Calu3 (cell line): ENCODE measurements around the gene ESR1. TPM values are rescaled to one million over a fixed set of nuclear protein-coding genes. Genes with fewer than 3 reads are reported as not detected.

Experiments
- BruUV-seq: library from RNA; stranded (reverse); fragments of 400-500 nt; replicated peaks from 2 replicates; lab custom pipeline; 2021; lab: Mats Ljungman, UMichigan
- CTCF ChIA-PET: fragments of 300-600 bp; sonication (Branson Sonifier 250); formaldehyde crosslinking; loops from one replicate; lab custom pipeline; 2022; ENCODE audit warnings: antibody characterized with exemption; lab: Charles Lee
- DNase-seq: peaks from one replicate; pipeline ENCODE4 v3.0.0; 2022
- H3K27ac Mint-ChIP-seq: one replicate; pipeline ENCODE4 v1.8.0; 2022; ENCODE audit warnings: mixed read lengths; ENCODE audit not compliant: unreplicated experiment
- H3K27me3 Mint-ChIP-seq: one replicate; pipeline ENCODE4 v1.8.0; 2022; ENCODE audit warnings: mixed read lengths; ENCODE audit not compliant: unreplicated experiment
- H3K36me3 Mint-ChIP-seq: one replicate; pipeline ENCODE4 v1.8.0; 2022; ENCODE audit warnings: mild to moderate bottlenecking, moderate library complexity, mixed read lengths; ENCODE audit not compliant: insufficient read depth, unreplicated experiment
- H3K4me1 Mint-ChIP-seq: one replicate; pipeline ENCODE4 v1.8.0; 2022; ENCODE audit warnings: mild to moderate bottlenecking, low read depth, mixed read lengths; ENCODE audit not compliant: unreplicated experiment
- H3K4me3 Mint-ChIP-seq: one replicate; pipeline ENCODE4 v1.8.0; 2022; ENCODE audit warnings: mild to moderate bottlenecking, low read depth, moderate library complexity, mixed read lengths; ENCODE audit not compliant: unreplicated experiment
- H3K9me3 Mint-ChIP-seq: one replicate; pipeline ENCODE4 v1.8.0; 2022; ENCODE audit warnings: low read depth, mixed read lengths; ENCODE audit not compliant: unreplicated experiment
- intact Hi-C: fragments of 100-400 bp; cut with micrococcal nuclease; formaldehyde crosslinking; loops from one replicate; pipeline ENCODE4 v1.10.0; 2022; ENCODE audit not compliant: unreplicated experiment
- total RNA-seq: library from RNA; stranded (reverse); gene quantifications from 2 replicates; pipeline ENCODE4 v1.2.3, GENCODE V29; 2022
- TF ChIP-seq, protein P1 (sequence below): fragments of 200-600 bp; IDR thresholded peaks from one replicate; pipeline ENCODE4 v1.8.0; 2022; ENCODE audit warnings: antibody characterized with exemption; ENCODE audit not compliant: unreplicated experiment

The ESR1 gene
- total RNA-seq, 1 experiment from 2014 or later: 0.50 TPM

DNA sequence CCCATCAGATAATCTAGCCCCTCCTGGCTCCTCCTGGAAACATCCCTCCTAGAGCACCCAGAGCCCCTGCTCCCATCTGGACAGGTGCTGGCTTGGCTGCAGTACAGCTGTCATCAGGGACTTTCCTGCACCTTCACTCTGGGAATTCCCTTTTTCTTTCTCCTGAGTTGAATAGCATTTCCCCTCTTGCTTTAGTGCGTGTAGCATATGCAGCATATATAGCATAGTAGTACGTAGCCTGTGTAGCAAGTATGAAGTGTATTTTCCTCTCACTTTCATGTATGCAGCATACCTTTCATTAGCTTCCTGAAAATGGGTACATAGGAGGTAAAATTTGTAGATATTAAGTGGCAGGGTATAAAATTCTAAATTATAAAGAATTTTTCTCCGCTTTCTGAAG lies 352.9 kb downstream of the ESR1 start:
- no peak overlapping the region for H3K27ac Mint-ChIP-seq
- CTCF ChIA-PET: interaction anchor here (0.5 kb wide), 1 partner anchor 142 kb away, joined by 6 read pairs; no protein-coding TSS in a partner anchor

DNA sequence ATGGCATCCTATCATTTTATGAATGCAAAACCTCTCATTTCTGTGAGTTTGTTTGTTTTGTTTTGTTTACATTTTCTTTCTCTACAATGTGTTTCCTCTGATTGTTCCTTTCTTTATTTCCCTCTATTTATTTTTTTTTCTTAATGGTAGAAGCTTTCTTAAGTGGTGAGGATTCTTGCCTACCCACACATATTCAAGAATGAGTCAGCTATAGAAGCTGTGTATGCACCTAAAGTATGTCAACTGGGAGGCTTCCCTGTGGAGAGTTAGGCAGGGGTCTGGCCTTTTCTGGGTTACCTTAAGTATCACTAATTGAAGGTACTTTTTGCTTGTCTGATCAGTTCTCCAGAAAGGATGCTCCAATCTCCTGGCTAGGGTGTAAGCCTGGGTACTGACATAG lies 354.0 kb downstream of the ESR1 start:
- H3K9me3 Mint-ChIP-seq: no peaks in the 10 kb centered on the region
- H3K36me3 Mint-ChIP-seq: no peaks in the 10 kb centered on the region
- intact Hi-C loops: no loop called here
- DNase-seq: no peak
- H3K27ac Mint-ChIP-seq: no peak overlapping the region
- CTCF ChIA-PET: no interaction called here
- H3K4me3 Mint-ChIP-seq: no peak overlapping the region
- BruUV-seq: no TSS peak
- H3K27me3 Mint-ChIP-seq: no peaks in the 10 kb centered on the region
- H3K4me1 Mint-ChIP-seq: no peaks in the 10 kb centered on the region
- TF ChIP-seq, protein P1, sequence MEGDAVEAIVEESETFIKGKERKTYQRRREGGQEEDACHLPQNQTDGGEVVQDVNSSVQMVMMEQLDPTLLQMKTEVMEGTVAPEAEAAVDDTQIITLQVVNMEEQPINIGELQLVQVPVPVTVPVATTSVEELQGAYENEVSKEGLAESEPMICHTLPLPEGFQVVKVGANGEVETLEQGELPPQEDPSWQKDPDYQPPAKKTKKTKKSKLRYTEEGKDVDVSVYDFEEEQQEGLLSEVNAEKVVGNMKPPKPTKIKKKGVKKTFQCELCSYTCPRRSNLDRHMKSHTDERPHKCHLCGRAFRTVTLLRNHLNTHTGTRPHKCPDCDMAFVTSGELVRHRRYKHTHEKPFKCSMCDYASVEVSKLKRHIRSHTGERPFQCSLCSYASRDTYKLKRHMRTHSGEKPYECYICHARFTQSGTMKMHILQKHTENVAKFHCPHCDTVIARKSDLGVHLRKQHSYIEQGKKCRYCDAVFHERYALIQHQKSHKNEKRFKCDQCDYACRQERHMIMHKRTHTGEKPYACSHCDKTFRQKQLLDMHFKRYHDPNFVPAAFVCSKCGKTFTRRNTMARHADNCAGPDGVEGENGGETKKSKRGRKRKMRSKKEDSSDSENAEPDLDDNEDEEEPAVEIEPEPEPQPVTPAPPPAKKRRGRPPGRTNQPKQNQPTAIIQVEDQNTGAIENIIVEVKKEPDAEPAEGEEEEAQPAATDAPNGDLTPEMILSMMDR: no peak

More for the DNA sequence above, 352.9 kb downstream of the ESR1 start:
- H3K27me3 Mint-ChIP-seq: no peaks in the 10 kb centered on the region
- BruUV-seq: no TSS peak
- no peaks in the 10 kb centered on the region for H3K36me3 Mint-ChIP-seq
- TF ChIP-seq, protein P1: no peak
- intact Hi-C loops: no loop called here
- H3K9me3 Mint-ChIP-seq: no peaks in the 10 kb centered on the region
- DNase-seq: no peak
- no peak overlapping the region for H3K4me3 Mint-ChIP-seq
- no peaks in the 10 kb centered on the region for H3K4me1 Mint-ChIP-seq

- H3K27me3 Mint-ChIP-seq: no peaks in the 10 kb centered on the region
- no peak overlapping the region for H3K4me3 Mint-ChIP-seq
- DNase-seq: no peak
- TF ChIP-seq, protein P1: no peak
- H3K27ac Mint-ChIP-seq: no peak overlapping the region
- H3K36me3 Mint-ChIP-seq: no peaks in the 10 kb centered on the region
- CTCF ChIA-PET: no interaction called here
- H3K9me3 Mint-ChIP-seq: no peaks in the 10 kb centered on the region
- no TSS peak for BruUV-seq
- intact Hi-C loops: no loop called here
- no peaks in the 10 kb centered on the region for H3K4me1 Mint-ChIP-seq
Observed at GRCh38 chr6:152164957-152165356, 357.5 kb downstream of the ESR1 start.

DNA sequence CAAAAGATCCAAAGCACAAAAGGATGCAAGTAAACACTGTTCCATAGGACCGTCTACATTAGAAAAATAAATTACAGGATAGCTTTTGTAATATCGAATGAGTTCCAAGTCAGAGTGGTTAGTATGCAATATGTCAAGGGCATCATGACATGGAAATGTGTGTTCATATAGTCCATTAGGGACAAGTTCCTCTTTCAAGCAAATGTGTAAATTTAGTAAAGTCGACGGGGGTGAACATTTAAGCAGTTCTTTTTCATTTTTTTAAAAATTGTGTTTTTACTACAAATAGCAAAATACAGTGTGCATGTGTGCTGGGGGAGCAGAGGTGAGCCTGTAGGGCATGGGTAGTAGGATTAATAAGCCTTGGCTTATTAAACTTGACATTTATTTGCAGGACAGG lies 359.0 kb downstream of the ESR1 start:
- Mint-ChIP-seq H3K4me3 (no peak overlapping the region), H3K27me3 (no peaks in the 10 kb centered on the region), H3K4me1 (no peaks in the 10 kb centered on the region), H3K27ac (no peak overlapping the region), H3K9me3 (no peaks in the 10 kb centered on the region), H3K36me3 (no peaks in the 10 kb centered on the region)
- TF ChIP-seq, protein P1: no peak
- CTCF ChIA-PET: no interaction called here
- no peak for DNase-seq
- intact Hi-C loops: no loop called here
- no TSS peak for BruUV-seq
